ENCODE data around the gene GRAMD4.
A peak's percentile ranks its signal among the peaks of the same experiment; 100 is the strongest.

Gene GRAMD4

DNA sequence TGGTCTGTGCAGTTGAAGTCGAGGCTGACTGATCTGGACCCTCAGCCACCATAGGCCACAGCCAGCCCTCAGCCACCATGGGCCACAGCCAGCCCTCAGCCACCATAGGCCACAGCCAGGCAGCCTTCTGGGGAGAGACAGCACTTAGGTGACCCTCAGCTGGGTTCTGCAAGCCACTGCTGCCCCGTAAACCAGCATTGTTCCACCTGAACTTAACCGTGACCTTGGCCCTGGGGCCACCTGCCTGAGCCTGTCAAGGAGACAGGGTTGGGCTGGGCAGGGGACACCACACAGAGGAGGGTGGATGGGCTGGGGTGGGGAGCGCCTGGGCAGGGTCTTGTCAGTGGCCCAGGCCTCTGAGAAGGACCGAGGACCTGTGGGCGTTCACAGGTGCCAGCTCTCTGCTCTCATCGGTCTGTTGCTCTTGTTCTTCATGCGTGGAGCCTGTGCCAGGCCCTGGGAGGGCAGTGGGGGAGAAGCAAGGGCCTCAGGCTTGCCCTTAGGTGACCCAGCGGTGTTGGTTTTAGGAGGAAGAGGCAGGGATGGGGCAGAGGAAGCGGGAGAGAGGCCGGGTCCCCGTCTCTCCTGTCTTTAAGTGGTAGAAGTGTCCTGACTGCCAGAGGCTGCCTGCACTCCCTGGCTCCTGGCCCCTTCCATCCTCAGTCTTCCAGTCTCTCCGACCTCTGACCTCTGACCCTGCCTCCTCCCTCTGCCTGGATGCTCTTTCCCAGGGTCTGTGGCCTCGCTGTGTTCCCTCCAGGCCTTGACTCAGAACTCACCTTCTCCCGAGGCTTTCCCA lies 36.9 kb downstream of the GRAMD4 start:
- no peak for DNase-seq (ENCODE audit: low read depth in 2 of 2)

DNA sequence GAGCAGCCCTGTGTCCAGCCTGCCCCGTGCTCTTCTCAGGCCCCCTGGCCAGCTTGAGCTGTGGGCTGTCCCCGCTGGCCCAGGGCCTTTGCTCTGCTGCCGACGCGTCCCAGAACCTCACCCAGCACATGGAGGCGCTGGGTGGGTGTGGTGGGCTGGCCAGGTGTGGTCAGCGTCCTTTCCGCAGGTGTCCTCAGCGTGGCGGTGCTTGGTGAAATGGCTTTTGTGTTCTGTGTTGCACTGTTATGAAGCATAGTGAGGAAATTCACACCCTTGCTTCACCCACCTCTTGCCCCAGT lies 37.4 kb downstream of the GRAMD4 start:
- DNase-seq (ENCODE audit: low read depth in 2 of 2), result no peak

DNA sequence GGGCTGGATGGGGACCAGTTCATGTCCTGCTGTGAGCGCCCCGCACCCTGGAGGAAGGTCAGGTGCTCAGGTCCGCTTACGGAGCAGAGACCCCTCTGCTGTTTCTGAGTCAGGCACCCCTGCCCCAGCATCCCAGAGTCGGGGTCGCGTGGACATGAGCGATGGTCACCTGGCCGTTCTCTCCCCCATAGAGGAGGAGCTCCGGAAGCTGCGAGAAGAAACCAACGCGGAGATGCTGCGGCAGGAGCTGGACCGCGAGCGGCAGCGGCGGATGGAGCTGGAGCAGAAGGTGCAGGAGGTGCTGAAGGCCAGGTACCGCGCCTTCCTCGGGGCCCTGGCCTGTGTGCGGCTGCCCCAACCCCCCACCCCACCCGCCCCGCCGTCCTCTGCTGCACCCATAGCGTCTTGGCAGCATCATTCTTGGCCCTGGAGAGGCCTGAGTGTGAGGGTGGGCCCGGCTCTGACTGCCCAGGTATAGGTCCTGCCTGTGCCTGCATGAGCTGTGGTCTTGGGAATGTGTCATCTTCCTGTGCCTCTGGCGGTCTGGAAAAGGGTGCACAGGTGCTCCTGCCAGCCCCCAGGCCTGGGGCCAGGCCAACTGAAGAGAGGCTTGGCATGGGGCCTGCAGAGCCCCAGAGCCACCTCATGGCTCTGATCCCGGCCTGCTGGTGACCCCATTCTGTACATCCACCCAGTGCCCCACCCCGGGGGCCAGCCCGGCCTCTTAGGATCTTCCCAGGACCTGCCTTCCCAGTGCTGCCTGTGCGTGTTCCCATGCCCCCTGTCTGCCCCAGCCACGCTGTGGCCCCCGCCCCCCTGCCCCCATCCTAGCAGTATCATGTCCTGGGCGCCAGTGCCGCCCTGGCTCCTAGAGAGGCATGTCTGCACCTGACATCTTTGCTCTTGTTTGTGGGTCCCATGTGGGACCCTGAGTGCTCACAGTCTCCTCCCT lies 38.1 kb downstream of the GRAMD4 start:
- no peak for DNase-seq (ENCODE audit: low read depth in 2 of 2)

DNA sequence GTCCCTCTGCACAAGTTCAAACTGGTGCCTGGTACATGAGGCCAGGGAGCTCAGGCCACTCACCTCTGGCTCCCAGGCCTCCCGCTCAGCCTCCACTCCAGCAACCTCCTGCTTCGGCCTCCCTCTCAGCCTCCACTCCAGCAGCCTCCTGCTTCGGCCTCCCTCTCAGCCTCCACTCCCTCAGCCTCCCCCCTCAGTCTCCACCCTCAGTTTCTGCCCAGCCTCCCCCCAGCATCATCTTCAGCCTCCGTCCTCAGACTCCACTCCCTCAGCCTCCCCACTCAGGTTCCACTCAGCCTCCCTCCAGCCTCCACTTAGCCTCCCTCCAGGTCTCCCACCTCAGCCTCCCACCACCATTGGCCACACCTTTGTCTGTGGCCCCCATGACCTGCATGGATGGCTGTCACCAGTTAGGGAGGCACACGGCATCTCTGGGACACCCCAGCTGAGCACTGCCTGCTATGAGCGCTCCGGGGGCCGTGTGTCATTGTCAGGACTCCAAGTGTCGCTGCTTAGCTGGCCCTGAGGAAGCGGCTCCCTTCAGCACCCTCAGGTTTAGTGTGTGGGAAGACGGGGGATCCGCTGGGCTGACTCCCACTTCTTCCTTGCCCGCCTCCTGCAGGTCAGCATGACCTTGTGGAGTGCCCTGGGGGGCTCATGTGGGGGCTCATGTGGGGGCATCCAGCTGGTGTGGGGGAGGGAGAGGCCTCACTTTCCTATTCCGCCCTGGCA lies 39.0 kb downstream of the GRAMD4 start:
- DNase-seq (ENCODE audit: low read depth in 2 of 2), result no peak

DNA sequence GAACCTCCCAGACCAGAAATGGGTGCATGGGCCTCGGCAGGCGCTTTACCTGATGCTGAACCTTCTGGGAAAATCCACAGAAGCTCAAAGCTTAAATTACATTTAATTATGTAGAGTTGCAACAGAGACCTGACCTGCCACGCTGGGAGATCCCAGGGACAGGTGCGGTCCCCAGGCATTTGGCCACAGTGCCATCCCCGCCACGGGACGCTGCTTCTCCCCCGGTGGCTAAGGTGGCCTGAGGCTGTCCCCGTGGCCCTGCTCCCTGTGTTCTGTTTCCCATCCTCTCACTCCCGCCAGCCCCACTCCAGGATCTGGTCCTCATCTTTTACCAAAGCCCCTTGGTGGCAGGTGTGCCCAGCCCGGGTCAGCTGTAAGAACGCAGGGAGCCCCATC lies 39.6 kb downstream of the GRAMD4 start:
- DNase-seq (ENCODE audit: low read depth in 2 of 2), result no peak

DNA sequence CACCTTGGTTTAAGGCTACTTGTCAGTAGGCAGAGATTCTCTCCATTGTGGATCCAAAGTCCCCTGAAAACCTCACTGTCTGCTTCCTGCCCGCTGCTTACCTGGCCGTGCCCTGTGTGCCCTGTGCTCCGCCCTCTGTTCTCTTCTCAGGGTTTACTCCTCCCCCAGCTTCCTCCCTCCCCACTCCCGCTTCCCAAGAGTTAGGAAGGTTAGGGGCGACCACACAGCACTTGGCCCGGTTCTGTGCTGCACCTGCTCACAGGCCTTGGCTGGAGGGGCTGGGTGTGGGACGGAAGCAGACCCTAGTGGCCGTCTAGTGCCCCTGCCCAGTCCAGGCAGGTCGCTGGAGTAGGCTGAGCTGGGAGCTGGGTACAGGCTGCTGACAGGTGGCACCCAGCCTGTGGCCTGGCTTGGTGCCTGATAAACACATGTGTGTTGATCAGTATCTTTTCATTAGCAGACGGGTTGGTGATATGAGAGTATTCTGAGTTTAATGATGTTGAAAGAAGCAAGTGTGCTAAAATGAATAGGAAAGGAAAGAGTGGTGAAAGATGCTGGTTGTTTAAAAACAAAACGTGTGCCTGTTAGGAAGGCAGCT lies 40.5 kb downstream of the GRAMD4 start:
- no peak for DNase-seq (ENCODE audit: low read depth in 2 of 2)

DNA sequence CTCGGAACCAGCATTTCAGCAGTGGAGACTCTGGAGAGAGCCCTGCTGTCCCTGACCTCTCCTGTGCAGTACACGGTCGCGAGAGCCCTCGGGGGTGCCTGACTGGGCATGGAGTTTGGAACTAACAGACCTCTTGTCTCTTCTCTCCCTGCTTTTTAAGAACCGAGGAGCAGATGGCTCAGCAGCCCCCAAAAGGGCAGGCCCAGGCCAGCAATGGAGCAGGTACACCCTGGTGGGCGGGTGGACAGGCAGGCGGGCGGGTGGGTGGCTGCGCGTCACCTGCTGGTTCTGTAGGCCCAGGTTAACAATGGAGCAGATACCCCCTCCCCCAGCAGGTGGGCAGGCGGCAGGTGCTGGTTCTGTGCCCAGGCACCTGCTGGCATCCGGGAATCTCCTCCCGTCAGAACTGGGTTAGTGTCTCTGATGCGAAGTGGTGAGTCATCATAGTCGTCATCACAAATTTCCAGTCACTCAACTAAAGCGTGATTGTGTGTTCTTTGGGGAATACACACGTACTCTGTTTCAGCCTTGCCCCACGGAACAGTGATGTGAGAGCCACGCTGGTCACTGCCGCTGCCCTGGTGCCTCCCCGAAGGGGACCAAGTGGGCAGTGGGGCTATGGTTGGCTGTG lies 41.1 kb downstream of the GRAMD4 start:
- DNase-seq (ENCODE audit: low read depth in 2 of 2), result peak; percentile 20 to 33

DNA sequence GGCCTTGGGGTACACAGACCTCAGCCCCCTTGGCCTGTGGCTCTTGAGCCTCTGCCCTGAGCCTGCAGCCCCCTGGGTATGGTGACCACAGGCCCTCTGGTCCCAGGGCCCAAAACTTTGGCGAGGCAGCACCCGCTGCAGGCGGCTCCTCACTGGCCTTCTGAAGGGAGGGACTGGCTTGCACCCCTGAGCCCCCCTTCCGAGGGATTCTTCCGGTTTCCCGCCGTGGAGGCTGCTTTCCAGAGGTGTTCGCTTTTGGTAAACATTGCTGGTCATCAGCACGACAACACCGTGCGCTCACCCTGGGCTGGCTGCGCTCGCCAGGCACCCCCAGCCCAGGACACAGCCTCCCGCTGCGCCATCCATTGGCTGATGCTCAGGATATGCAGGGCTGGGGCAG lies 42.0 kb downstream of the GRAMD4 start:
- no peak for DNase-seq (ENCODE audit: low read depth in 2 of 2)

DNA sequence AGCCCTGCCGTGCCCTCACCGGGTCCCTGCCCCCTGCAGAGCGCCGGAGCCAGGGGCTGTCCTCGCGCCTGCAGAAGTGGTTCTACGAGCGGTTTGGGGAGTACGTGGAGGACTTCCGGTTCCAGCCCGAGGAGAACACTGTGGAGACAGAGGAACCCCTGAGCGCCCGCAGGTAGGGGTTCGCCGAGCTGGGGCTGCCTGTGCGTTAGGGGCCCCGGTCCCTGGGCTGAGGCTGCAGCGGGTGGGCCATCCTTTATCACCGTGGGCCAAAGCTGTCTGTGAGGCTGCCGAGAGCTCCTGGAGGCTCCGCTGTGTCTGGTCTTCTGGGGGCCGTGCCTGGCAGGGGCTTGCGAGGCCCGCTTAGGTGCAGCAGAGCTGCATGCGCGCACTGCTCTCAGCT lies 42.8 kb downstream of the GRAMD4 start:
- DNase-seq (ENCODE audit: low read depth in 2 of 2), result no peak

DNA sequence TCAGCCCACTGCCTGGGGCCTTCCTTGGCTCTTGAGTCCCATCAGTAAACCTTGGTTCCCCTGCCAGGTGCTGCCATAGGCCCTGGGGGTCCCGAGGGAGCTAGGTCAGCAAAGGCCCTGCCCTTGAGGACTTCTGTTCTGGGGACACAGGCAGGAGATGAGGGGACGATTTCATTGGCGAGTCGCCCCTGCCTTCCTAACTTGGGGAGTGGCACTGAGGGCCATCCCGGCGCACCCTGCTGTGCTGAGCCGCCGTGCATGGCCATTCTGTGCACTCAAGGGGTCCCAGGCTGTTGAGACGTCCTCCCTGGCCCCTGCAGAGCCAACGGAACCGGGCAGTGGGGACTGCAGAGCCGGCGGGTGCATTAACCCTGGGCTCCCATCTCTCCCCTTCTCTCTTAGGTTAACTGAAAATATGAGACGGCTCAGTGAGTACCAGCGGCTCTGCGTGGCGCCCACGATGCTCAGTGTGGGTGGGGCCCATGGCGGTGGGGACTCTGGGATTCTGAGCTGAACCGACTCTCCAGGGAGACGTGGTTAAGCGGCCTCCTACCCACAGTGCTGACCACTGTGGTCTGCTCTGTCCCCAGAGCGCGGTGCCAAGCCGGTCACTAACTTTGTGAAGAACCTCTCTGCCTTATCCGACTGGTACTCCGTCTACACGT lies 43.4 kb downstream of the GRAMD4 start:
- DNase-seq (ENCODE audit: low read depth in 2 of 2), result no peak

DNA sequence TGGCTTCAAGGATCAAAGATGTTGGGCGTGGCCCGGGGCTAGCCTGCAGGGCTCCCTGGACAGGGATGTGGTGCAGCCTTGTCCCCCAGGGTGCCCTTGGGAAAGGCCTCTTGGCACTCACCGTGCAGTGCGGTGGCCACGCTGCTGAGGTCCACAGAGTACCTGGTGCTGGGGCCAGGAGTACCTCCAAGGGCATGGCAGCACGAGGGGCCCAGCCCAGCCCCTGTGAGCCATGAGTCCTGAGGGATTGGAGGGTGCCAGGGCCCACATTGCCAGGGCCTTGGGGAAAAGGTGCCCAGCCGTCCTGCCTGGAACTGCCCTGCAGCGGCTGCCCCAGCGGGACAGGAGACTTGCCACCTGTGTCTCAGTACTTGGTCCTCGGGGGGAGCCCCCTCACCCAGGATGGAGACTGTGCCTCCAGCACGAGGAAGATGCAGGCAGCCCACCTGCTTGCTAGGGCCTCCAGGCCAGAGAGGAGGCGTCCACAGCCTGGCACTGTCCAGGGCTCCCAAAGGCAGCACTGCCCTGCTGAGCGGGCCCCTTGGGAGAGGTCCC lies 44.2 kb downstream of the GRAMD4 start:
- DNase-seq (ENCODE audit: low read depth in 2 of 2), result no peak

DNA sequence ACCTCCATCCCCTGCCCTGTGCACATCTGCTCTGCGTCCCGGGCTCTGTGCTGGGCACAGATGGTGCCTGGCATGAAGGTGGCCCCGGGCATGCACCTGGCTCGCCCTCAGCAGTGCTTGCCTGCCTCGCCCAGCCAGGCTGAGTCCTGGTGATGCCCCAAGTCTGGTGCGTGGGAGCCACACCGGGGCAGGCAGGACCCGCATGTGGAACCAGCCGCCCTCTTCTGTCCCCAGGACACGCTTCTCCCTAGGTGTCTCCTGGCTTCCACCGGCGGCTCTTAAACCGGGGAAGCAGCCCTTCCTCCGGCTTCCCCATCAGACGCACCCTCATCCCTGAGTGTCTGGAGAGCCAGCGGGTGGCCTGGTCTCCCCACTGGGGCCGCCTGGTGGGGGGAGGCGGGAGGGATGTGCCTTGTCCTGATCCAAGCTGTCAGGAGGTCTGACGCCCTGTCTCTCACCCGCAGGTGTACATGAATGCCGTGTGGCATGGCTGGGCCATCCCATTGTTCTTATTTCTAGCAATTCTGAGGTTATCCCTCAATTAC lies 45.0 kb downstream of the GRAMD4 start:
- DNase-seq (ENCODE audit: low read depth in 2 of 2), result no peak

DNA sequence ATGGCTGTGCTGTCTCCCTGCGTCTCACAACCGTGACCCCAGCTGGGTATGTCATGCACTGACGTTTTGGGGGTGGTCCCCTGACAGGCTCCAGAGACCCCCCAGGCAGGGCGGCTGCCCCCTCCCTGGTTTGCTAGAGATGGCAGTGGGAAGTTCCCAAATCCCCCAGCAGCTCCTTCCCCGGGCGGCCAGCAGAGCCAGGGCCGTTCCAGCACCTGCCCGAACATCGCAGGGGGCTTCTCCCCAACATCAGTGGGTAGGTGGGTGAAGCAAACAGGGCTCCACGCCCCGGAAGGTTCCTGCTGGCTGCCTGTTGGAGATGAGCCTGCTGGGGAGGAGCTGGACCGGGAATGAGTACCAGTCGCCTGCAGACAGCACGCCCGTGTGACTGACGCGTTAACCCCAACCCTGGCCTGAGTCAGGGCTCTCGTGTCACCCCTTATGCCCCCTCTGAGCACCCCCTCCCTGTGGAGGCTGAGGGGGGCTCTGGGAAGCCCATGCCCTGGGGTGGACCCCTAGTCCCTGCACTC lies 45.6 kb downstream of the GRAMD4 start:
- DNase-seq (ENCODE audit: low read depth in 2 of 2), result no peak

DNA sequence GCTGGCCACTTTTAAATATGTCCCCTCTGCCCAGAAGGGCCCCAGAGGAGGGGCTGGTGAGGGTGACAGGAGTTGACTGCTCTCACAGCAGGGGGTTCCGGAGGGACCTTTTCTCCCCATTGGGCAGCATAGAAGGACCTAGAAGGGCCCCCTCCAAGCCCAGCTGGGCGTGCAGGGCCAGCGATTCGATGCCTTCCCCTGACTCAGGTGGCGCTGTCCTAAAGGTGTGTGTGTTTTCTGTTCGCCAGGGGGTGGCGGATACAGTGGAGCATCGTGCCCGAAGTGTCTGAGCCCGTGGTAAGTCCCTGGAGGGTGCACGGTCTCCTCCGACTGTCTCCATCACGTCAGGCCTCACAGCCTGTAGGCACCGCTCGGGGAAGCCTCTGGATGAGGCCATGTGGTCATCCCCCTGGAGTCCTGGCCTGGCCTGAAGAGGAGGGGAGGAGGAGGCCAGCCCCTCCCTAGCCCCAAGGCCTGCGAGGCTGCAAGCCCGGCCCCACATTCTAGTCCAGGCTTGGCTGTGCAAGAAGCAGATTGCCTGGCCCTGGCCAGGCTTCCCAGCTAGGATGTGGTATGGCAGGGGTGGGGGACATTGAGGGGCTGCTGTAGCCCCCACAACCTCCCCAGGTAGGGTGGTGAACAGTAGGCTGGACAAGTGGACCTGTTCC lies 46.5 kb downstream of the GRAMD4 start:
- DNase-seq (ENCODE audit: low read depth in 2 of 2), result no peak

DNA sequence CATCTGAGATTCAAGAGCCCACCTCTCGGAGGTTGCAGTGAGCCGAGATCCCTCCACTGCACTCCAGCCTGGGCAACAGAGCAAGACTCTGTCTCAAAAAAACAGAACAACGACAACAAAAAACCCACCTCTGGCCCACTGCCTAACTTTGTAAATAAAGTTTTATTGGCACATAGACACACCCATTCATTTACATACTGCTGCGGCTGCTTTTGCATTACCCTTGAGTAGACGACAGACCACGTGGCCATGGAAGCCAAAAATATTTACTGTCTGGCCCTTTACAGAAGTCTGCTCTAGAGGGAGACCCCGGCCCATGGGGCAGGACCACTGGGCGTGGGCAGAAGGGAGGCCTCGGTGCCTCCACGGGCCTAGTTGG lies 47.0 kb downstream of the GRAMD4 start:
- DNase-seq (ENCODE audit: low read depth in 2 of 2), result no peak

DNA sequence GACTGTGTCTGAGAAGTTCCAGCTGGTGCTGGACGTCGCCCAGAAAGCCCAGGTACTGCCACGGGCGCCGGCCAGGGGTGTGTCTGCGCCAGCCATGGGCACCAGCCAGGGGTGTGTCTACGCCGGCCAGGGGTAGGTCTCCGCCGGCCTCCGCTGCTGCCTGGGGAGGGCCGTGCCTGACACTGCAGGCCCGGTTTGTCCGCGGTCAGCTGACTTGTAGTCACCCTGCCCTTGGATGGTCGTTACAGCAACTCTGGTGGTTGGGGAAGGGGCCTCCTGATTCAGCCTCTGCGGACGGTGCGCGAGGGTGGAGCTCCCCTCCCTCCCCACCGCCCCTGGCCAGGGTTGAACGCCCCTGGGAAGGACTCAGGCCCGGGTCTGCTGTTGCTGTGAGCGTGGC lies 47.9 kb downstream of the GRAMD4 start:
- DNase-seq (ENCODE audit: low read depth in 2 of 2), result no peak

DNA sequence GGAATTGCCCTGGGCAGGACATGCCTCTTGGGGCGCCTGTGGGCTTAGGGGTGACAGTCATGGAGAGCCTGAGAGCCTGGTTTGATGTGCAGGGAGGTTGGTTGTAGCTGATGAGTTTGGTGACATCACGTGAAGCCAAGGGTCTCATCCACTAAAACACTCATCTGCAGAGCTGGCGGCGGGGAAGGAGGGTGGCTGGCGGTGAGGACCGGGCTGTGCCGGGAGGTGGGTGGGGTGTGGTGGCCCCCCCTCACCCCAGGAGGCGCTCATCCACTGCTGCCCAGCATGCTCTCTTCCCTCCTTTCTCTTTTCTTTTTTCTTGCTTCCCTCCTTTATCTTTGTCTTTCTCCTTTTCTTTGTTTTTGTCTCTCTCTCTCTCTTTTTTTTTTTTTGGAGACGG lies 49.0 kb downstream of the GRAMD4 start:
- no peak for DNase-seq (ENCODE audit: low read depth in 2 of 2)

DNA sequence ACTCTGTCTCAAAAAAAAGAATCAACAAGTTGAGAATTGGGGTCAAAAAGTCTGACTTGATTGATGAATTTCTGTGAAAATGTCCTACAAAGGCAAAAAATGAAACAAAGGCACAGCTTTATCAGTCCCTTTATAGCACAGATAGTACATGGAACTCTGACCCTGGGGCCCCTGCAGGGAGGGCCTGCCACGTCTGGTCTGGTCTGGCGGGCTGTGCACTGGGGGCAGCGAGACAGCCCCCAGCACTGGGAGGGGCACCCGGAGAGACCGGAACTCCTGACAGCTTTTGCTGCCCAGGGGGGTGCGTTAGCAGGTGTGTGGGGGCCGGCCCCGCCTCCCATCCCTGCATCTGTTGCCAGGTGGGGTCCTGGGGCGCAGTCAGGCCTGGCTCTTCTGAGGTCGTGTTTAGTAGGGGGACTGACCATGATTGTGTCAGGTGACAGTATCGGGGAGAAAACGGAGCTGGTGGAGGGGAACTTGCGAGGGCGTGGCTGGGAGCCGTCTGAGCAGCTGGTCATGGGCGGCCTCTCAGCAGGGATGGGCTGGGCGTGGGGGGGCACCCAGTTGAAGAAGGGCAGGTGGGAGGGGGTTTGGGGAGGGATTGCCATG lies 51.7 kb downstream of the GRAMD4 start:
- DNase-seq (ENCODE audit: low read depth in 2 of 2), result no peak

DNA sequence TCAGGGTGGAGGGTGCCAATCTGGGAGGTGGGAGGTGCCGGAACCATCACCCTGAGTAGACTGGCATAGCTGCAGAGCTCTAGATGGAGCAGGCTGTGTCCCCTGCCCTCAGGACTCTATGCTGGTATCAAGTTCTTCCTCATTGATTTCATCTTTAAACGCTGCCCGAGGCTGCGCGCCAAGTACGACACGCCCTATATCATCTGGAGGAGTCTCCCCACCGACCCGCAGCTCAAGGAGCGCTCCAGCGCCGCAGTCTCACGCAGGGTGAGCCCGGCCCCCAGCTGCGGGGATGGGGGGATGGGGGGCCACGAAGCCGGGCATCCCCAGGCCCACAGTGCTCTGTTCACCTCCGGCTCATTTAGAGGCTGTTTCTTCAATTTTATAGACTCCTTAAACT lies 52.5 kb downstream of the GRAMD4 start:
- DNase-seq (ENCODE audit: low read depth in 2 of 2), result no peak
